Gastrocnemius medialis (tissue), 4 donors: ENCODE results near the gene ADGRD1.

ENCODE experiments used
- CTCF ChIP-seq, 5 experiments: fragments of 450-650 bp in 3 of 5; fragments of 200-600 bp in 2 of 5; sonication (generic) in 2 of 5; IDR thresholded peaks in 4 of 5; conservative IDR thresholded peaks in 1 of 5; 1 replicate in 4 of 5; 2 replicates in 1 of 5; pipeline ENCODE4 v1.5.1; 2016 to 2019; ENCODE audit warnings: antibody characterized with exemption in 5 of 5, mild to moderate bottlenecking in 3 of 5, moderate library complexity in 3 of 5
- POLR2A ChIP-seq, 2 donors: fragments of 450-650 bp; IDR thresholded peaks; one replicate each; pipeline ENCODE4 v1.6.1; 2017; ENCODE audit warnings: antibody characterized with exemption in 2 of 2, mild to moderate bottlenecking in 2 of 2, moderate library complexity in 2 of 2

GRCh38 chr12:131121705-131122405 lies 168.1 kb downstream of the ADGRD1 start:
- TF ChIP-seq CTCF (IDR thresholded peaks at IDR 0.05 in 4 of 5, conservative IDR thresholded peaks at IDR 0.05 in 1 of 5) (no peak), POLR2A (IDR thresholded peaks at IDR 0.05) (no peak)
